ENCODE measurements around the gene ZNF160.

GRCh38 chr19:53041366-53041765, 61.9 kb downstream of the ZNF160 start:
- TF ChIP-seq POLR2A (IDR thresholded peaks at IDR 0.05), result no peak
- TF ChIP-seq CTCF (IDR thresholded peaks at IDR 0.05), result no peak
- no peak for TF ChIP-seq POLR2AphosphoS5 (IDR thresholded peaks at IDR 0.05)
- TF ChIP-seq EP300 (IDR thresholded peaks at IDR 0.05), result no peak

All from upper lobe of left lung (tissue), 4 donors.